DMS114 treated with DMSO at 0.1 percent for 48 hours (cell line): Measurements from ENCODE around the gene BOD1L2.

Experiments used
- DNase-seq: peaks from one replicate; lab custom pipeline; 2025; ENCODE audit not compliant: unreplicated experiment; lab: John Stamatoyannopoulos, UW

Gene BOD1L2

DNA sequence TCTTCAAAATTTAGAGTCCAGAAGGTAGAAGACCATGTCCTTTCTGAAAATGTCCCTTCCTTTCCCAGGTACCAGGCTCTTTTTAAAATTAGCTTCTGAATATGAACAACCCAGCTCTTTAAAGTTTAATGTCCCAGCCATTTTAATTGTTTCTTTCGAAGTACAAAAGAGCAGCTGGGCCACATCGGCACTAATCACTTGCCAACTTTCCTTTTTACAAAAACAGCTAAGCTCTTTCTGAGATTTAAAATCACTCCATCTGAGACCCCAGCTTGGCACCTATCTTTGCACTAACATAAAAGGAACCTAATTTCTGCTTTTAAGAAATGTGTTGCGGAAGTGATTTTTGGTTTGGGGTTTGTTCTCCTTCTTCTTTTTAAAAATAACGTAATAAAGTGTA, 2.6 kb downstream of the BOD1L2 start:
- no peak for DNase-seq

DNA sequence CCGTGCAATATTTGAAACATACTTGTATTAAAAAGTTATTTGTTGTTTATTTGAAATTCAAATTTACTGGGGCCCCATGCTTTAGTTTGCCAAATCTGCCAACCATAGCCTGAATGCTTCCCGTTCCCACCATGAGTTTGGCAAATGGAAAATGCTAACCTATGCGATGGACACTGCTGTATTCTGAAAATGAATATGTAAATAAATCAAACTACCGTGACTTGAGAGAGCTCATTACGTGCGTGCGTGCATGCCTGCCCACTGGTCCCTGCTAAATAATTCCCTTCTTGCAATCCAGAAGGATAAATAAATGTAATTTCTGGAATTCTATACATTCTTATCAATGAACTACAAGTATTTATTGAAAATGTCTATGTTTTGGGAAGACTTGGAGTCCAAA, 3.2 kb downstream of the BOD1L2 start:
- no peak for DNase-seq

DNA sequence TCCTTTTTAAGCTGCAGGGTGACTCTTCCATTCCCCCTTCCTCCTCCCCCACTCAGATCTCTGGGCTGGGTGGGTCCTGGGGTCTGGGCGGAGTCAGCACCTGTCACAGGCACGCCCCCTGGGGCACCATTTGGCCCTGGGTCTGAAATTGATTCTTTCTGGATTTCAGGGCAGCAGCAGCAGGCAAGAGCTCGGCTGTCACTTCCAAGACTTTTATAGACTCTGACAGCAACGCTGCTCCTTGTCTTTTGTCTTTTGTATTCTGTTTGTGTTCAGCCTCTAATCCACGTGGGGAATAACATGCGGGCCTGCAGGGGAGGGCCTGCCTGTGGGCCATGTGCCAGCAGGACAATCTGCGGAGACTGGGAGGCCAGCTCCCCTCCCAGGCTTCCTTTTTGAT, 3.9 kb downstream of the BOD1L2 start:
- no peak for DNase-seq

DNA sequence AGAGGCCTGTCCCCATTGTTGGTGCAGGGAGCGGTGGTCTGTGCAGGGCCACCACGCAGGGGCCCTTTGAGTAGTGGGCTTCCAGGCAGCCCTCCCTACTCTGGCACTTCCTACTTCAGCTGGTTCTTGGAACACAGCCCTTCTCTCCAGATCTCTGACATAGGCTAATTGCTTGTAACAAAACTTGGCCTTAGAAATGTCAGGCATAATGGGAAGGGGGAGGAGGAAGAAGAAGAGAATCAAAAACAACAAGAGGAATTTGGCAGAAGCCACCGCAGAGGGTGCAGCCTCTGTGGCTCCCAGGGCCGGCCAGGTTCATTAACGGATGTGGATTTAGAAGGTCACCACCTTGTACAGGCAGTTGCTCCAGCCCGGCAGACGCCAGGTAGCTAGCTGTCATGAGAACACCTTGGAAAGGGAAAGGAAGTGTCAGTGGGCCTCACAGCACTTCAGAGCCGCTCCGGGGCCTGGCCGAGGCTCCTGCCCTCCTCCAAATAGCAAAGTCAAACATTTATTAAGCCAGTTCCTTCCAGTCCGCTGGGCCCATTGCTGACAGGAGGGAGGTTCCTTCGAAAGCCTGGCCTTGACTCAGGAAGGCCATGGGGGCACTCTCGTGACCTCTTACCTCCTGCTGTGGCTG, 7.4 kb downstream of the BOD1L2 start:
- no peak for DNase-seq

DNA sequence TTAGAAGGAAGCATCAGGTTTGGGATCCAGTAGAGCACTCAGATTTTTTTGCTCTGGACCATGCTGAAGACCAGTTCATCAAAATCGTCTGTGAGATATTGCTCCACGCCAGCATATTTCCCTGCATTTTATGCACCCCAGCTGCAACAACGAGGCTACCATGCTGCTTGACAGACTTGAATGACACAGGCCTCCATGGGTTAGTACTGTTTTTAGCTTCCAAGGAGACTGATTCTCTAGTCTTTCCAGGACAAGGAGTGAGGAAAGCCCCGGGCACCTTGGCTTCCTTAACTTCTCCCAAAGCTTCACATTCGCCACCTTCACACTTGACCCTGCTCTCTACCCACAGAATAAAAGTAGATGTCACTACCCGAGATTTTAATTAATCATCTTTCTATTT, 17.5 kb downstream of the BOD1L2 start:
- DNase-seq = no peak

DNA sequence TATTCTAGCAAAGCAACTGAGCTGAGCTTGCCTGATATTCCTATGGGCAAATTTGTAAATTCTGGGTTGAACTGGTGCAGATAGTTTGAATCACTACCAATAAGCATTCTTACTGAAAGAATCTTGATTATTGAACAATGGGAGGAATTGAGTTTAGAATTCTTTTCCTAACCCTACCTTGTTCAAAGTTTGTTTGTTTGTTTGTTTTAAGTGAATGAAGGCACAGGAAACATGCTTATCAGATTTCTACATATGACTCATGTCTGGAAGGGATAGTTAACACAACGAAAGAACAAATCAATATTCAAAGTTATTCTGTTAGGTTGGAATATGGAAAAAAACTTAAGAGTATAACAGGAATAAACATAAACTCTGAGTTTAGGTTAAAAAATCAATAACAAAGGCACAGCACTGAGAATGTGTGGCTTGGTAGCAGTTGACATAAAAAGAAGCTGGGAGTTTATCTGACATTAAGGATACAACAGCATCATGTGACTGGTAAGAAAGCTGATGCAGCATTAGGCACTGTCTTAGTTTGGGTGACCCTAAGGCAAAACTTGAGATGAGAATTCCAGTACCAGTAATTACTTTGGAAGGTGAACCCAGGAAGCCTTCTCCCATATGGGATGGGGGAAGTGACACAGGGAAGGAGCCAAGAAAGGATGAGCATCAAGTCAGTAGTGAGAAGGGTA, 20.9 kb downstream of the BOD1L2 start:
- DNase-seq = no peak

DNA sequence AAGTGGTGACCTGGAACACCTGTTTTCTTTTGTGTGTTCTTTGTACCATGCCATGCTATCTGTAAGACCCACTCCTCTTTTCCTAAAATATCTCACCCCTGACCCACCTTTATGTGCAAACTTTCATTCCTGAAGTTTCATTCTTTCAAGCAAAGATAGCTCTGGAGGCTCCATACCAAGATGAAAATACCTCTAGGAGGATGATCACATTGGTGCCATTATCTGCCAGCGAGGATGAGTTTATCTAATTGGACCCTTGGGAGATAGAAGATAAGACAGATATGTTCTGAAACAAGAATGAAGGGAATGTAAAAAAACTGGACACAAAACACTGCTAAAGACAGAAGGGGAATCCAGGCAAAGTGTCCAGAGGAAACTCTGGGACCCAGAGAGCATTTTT, 24.1 kb downstream of the BOD1L2 start:
- DNase-seq = no peak

DNA sequence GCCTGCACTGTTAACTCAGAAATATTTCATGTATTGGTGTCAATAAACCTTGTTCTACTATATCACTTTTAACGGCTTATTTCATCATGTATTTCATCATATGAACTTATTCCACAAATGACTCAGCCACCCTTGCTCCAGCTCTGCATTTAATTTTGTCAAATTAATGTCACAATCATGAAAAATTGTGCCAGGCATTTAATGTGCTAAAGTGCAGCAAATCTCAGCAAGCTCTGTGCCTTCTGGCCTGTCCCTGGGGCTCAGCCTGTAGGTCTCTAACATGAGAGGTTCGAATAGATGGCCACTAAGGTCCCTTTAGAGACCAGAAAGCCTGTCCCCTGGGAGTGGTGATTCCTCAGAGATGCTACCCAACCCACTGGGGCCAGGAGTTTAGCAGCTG, 28.6 kb downstream of the BOD1L2 start:
- no peak for DNase-seq

DNA sequence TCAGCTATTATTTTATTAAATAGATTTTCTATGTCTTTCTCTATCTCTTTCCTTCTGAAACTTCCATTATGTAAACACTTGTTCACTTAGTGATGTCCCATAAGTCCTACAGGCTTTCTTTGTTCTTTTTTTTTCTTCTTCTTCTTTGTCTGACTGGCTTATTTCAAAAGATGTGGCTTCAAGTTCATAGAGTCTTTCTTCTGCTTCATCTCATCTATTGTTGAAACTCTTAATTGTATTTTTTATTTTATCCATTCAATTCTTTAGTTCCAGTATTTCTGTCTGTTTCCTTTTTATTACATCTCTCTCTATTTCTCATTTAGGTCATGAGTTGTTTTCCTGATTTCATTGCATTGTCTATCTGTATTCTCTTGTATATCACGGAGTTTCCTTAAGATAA, 38.5 kb downstream of the BOD1L2 start:
- no peak for DNase-seq

DNA sequence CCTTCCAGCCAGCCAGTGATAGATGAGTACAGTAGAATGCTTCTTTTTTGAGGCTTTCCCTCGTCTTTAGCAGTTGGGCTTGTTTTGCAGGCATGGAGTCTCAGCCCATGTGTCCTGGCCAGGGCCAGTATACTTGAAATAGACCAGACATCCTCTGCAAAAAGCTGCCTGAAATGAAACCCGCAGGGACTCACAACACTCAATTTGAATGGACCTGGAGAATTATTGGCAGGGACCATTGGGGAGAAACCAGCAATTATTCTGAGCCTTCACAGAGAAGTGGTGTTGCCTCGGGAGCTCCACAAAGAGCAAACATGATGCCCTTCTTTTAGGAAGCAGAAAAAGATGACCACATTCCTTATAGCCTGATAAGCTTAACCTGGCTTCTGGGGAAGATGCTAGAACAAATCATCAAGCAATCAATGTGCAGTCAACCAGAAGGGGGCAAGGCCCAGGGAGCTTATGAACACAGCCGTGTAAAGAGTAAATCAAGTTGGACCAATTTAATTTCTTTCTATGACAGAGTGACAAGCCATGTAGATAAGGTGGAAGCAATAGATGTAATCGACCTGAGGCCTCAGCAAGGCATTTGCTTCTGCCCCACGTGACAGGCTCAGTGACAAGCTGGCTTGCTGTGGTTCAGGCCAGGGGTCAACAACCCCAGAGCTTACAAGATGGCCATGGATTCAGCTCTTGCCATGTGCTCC, 42.1 kb downstream of the BOD1L2 start:
- no peak for DNase-seq

DNA sequence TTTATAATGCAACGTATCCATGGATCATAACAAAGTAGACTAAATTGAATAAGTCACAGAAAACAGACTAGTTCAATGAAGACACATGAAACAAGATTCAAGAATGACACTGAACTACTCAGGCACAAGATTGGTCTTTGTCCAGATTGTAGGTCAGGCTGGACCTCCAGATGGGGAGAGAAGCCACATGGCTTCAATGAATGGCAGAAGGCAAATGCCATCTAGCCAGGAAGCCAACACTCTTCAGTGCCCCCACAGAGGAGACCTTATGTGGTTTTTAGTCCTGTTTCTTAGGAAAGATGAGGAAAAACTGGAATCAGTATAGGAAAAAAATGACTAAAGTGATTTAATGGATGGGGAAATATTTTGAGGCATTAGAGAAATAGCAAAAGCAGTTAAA, 43.1 kb downstream of the BOD1L2 start:
- no peak for DNase-seq

DNA sequence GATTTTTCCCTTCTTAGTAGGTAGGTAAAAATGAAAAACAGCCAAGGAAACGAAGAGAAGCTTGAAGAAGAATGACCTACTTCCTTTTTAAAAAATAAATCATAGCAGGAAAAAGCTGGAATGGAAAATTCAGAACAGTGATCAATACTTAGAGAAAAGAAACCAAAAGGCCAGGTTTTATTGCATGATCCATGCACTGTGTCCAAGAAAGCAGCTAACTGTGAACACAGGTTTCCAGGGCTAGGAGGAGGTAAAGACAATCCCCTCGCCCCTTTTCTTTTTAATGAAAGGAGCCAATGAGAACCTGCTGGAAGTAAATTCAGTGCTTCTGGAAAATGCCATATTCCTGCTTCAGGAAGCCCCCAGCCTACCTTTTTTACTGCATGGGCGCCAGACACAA, 47.2 kb downstream of the BOD1L2 start:
- DNase-seq = no peak

DNA sequence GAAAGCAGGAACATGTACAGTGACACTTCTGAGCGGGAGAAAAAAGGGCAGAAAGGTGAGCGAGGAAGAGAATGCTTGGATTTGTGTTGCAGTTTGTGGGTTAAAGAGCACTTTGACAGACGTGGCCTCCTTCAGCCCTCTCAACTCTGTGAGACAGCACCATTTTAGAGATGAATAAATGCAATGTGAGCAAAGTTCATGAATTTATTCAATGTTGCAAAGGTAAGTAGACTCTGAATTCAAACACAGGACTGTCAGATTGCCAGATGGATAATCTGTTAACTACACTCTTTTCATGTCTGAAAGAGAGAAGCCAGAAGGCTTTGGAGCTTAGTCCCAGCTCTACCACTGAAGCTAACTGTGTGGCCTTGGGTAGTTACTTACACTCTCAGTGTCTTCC, 47.7 kb downstream of the BOD1L2 start:
- no peak for DNase-seq

DNA sequence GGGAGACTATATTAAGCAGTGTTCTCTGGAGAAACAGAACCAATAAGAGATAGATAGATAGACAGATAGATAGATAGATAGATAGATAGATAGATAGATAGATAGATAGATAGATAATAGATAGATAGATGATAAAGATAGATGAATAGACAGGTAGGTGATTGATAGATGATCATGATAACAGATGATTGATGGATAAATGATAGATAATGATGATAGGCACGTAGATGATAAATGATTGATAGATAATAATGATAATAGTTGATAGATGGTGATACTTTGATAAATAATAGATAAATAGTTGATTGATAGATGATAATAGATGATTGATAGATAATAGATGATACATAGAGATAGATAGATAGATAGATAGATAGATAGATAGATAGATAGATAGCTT, 48.5 kb downstream of the BOD1L2 start:
- DNase-seq = no peak

DNA sequence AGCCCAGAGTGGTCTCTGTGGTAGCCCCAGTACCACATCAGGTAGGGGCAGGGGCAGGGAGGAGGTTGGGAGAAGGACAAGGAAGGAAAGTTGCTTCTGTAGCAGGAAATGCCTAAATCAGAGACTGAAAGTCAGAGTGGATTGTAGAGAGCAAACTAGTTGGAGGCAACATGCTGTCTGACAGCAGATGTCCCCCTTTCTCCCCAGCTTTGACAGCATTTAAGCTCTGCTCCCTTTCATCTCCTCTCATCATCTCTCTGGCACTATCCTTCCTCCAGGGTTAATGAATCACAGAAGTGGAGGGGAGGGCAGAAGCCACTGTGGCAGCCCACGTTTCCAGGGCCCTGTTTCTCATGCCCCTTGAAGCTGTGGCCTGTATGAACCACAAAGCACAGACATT, 50.4 kb downstream of the BOD1L2 start:
- no peak for DNase-seq

DNA sequence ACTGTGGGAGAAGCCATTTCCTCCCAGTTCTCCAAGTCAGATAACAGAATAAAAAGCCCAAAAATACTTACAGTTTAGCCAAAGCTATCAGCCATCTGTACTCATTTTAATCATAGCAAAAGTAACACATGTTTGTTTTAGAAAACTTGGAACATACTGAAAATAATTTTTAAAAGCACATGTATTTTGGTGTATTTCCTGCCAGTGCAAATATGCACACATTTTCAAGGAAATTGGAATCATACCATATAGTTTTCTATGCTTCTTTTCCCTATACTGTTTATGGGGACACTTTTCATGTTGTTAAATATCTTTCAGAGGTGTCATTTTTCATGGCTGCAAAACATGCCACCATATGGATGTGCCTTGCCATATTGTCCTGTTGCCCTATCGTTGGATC, 51.2 kb downstream of the BOD1L2 start:
- no peak for DNase-seq
